Ovary (tissue), 9 donors: ENCODE measurements around the gene DNMBP. TPM values are rescaled to one million over a fixed set of nuclear protein-coding genes. Genes with fewer than 3 reads are reported as not detected.

Experiments used
- DNase-seq, 5 donors: peaks; one replicate each; pipeline ENCODE4 v3.0.0-alpha.2; 2019 to 2020
- H3K27ac ChIP-seq, 2 donors: fragments of 200-600 bp; one replicate each; pipeline versions ENCODE4 v1.5.1 to v1.8.0; 2019 to 2022
- H3K27me3 ChIP-seq: fragments of 200-600 bp; one replicate; pipeline ENCODE4 v1.8.0; 2022
- H3K36me3 ChIP-seq: fragments of 200-600 bp; sonication (generic); one replicate; pipeline ENCODE4 v1.5.1; 2019
- H3K4me1 ChIP-seq: one replicate; pipeline ENCODE4 v1.8.1; 2013; ENCODE audit warnings: mild to moderate bottlenecking, moderate library complexity; ENCODE audit not compliant: insufficient read depth
- H3K4me3 ChIP-seq: fragments of 200-600 bp; sonication (generic); one replicate; pipeline ENCODE4 v1.5.1; 2017
- H3K9me3 ChIP-seq, 2 donors: fragments of 200-600 bp in 1 of 2; sonication (generic) in 1 of 2; one replicate each; pipeline versions ENCODE4 v1.5.1 to v1.8.1; 2013 to 2019; ENCODE audit warnings: mild to moderate bottlenecking in 1 of 2, moderate library complexity in 1 of 2
- CTCF ChIP-seq, 3 donors: fragments of 450-650 bp in 2 of 3; fragments of 200-600 bp in 1 of 3; IDR thresholded peaks; one replicate each; pipeline versions ENCODE4 v1.5.1 to v1.8.0; 2016 to 2022; ENCODE audit warnings: antibody characterized with exemption in 3 of 3, mild to moderate bottlenecking in 1 of 3
- EP300 ChIP-seq: sonication (generic); formaldehyde crosslinking; IDR thresholded peaks from one replicate; pipeline ENCODE4 v1.6.1; 2017; ENCODE audit warnings: antibody characterized with exemption
- POLR2A ChIP-seq: fragments of 450-650 bp; IDR thresholded peaks from one replicate; pipeline ENCODE4 v1.6.1; 2017; ENCODE audit warnings: antibody characterized with exemption, mild to moderate bottlenecking, moderate library complexity
- WGBS, 3 donors: extraction: QIAGEN DNeasy Blood & Tissue Kit in 1 of 3; methylation state at CpG; one replicate each; pipeline versions ENCODE4 v1.1.5 to v1.1.7; 2013 to 2017; 5-methylcytosine and 5-hydroxymethylcytosine counted together
- intact Hi-C, 4 donors: fragments of 100-400 bp; cut with DNase I; formaldehyde crosslinking; loops; one replicate each; pipeline versions ENCODE4 v1.11.0 to v1.15.1; 2022 to 2023
- polyA plus RNA-seq, 2 donors: library from polyadenylated mRNA; stranded (reverse); fragments of 200-250 nt in 1 of 2; fragments of 350-450 nt in 1 of 2; fragmentation: Illumina TruSeq in 1 of 2; extraction: RNeasy Lipid Tissue Mini Kit (QIAGEN cat#74804) in 1 of 2; gene quantifications; one replicate each; pipeline ENCODE4 v1.2.3, GENCODE V29; 2013 to 2014
- total RNA-seq, 7 donors: library from RNA; depleted of rRNA in 2 of 7; stranded (reverse); fragments of >200 nt in 2 of 7; fragmentation: NEBNext Ultra II Directional in 3 of 7; extraction: Animal tissue kit (Norgen Biotek cat#: 25700) in 3 of 7; gene quantifications; one replicate each; pipeline versions ENCODE4 v1.1.0 to v1.2.4, GENCODE V29; 2016 to 2023
- donor health status: DM: no; HTN: no; CAD: no; lungs with moderate emphysema.
- donor health status: DM: no; HTN: no; CAD: no.
- donor health status: Bipolar disorder and iron deficiency.
- donor health status: DM: yes; HTN: yes; CAD: no.
- donor health status: DM: no; HTN: no; CAD: no.
- donor health status: DM: yes; HTN: yes; CAD: no.

Gene DNMBP
- total and polyA plus RNA-seq, 9 donors: 10.8 to 25.4 (median 20.3) TPM

GRCh38 chr10:99854860-99855259 lies 154.9 kb downstream of the DNMBP start:
- Histone ChIP-seq H3K4me3 (no peak overlapping the region), H3K27ac (no peak overlapping the region), H3K4me1 (no peaks in the 10 kb centered on the region), H3K36me3 (no peaks in the 10 kb centered on the region), H3K9me3 (no peaks in the 10 kb centered on the region), H3K27me3 (no peaks in the 10 kb centered on the region)
- WGBS, 3 donors: 13 to 19% (median 15%) methylated on average over 6 of the region's 6 CpGs
- TF ChIP-seq POLR2A: no peak
- no peak for TF ChIP-seq EP300
- peak; percentile 33 to 60 (median 54) for TF ChIP-seq CTCF (IDR thresholded peaks at IDR 0.05)
- intact Hi-C loops: loop anchor here in 2 of 4 donors (5.0 to 10.0 kb wide), 2 partner anchors 157 to 160 kb away; no protein-coding TSS in a partner anchor
- peak; percentile 35 to 63 (median 41) for DNase-seq

- TF ChIP-seq EP300 (no peak), POLR2A (no peak), CTCF (IDR thresholded peaks at IDR 0.05) (no peak)
- H3K4me1 ChIP-seq: no peaks in the 10 kb centered on the region
- intact Hi-C loops: loop anchor here in 2 of 4 donors (2.0 to 10.0 kb wide), 2 partner anchors 161 to 193 kb away; no protein-coding TSS in a partner anchor
- no peaks in the 10 kb centered on the region for H3K27me3 ChIP-seq
- H3K27ac ChIP-seq: no peak overlapping the region
- H3K4me3 ChIP-seq: no peak overlapping the region
- 26 to 53% (median 34%) methylated on average over 3 of the region's 3 CpGs for WGBS, 3 donors
- DNase-seq: no peak
- H3K9me3 ChIP-seq: no peaks in the 10 kb centered on the region
- H3K36me3 ChIP-seq: no peaks in the 10 kb centered on the region
Measured at GRCh38 chr10:99853655-99854054, 156.1 kb downstream of the DNMBP start.

GRCh38 chr10:99852481-99853213 lies 157.1 kb downstream of the DNMBP start:
- Histone ChIP-seq H3K36me3 (no peaks in the 10 kb centered on the region), H3K4me3 (no peak overlapping the region), H3K27ac (no peak overlapping the region), H3K27me3 (no peaks in the 10 kb centered on the region), H3K4me1 (no peaks in the 10 kb centered on the region), H3K9me3 (no peaks in the 10 kb centered on the region)
- no peak for DNase-seq
- 36 to 67% (median 52%) methylated on average over 3 of the region's 3 CpGs for WGBS, 3 donors
- TF ChIP-seq POLR2A (no peak), EP300 (no peak), CTCF (IDR thresholded peaks at IDR 0.05) (no peak)
- intact Hi-C loops: loop anchor here in 2 of 4 donors (2.0 to 10.0 kb wide), 2 partner anchors 162 to 194 kb away; no protein-coding TSS in a partner anchor

- 94 to 99% (median 96%) methylated on average over 3 of the region's 3 CpGs for WGBS, 3 donors
- no peak for TF ChIP-seq EP300
- TF ChIP-seq CTCF (IDR thresholded peaks at IDR 0.05): no peak
- TF ChIP-seq POLR2A: no peak
- H3K4me3 ChIP-seq: no peak overlapping the region
- H3K4me1 ChIP-seq: no peaks in the 10 kb centered on the region
- no peaks in the 10 kb centered on the region for H3K36me3 ChIP-seq
- no peak overlapping the region for H3K27ac ChIP-seq
- DNase-seq: no peak
- H3K9me3 ChIP-seq: no peaks in the 10 kb centered on the region
- intact Hi-C loops: loop anchor here in 2 of 4 donors (2.0 to 10.0 kb wide), 2 partner anchors 163 to 195 kb away; no protein-coding TSS in a partner anchor
- H3K27me3 ChIP-seq: no peaks in the 10 kb centered on the region
Measured at GRCh38 chr10:99851825-99852224, 157.9 kb downstream of the DNMBP start.
